Activated naive CD4-positive, alpha-beta T cell treated with anti-CD3 and anti-CD28 coated beads for 36 hours (primary cell): ENCODE measurements around the gene CAMK2D. TPM values are rescaled to one million over a fixed set of nuclear protein-coding genes. Genes with fewer than 3 reads are reported as not detected.
A peak's percentile ranks its signal among the peaks of the same experiment; 100 is the strongest.

Source experiments
- CTCF ChIA-PET: fragments of 350-600 bp; sonication (Branson Sonifier 250); formaldehyde crosslinking; loops from one replicate; lab custom pipeline; 2021; ENCODE audit warnings: antibody characterized with exemption; lab: Charles Lee
- DNase-seq: peaks from one replicate; pipeline ENCODE4 v3.0.0-alpha.2; 2020
- H3K27ac Mint-ChIP-seq: one replicate; pipeline ENCODE4 v1.8.0; 2021; ENCODE audit warnings: mild to moderate bottlenecking, mixed read lengths
- H3K27me3 Mint-ChIP-seq: one replicate; pipeline ENCODE4 v1.8.0; 2021; ENCODE audit warnings: low read depth, mixed read lengths
- H3K36me3 Mint-ChIP-seq: one replicate; pipeline ENCODE4 v1.8.0; 2021; ENCODE audit warnings: low read depth, mixed read lengths
- H3K4me1 Mint-ChIP-seq: one replicate; pipeline ENCODE4 v1.8.0; 2021; ENCODE audit warnings: low read depth, mixed read lengths
- H3K4me3 Mint-ChIP-seq: one replicate; pipeline ENCODE4 v1.8.0; 2021; ENCODE audit warnings: mild to moderate bottlenecking, moderate library complexity, mixed read lengths
- H3K9me3 Mint-ChIP-seq: one replicate; pipeline ENCODE4 v1.8.0; 2021; ENCODE audit warnings: mixed read lengths
- intact Hi-C: fragments of 100-400 bp; cut with micrococcal nuclease; formaldehyde crosslinking; loops from one replicate; pipeline ENCODE4 v1.15.1; 2023
- total RNA-seq, 2 experiments: library from RNA; stranded (reverse); gene quantifications; one replicate each; pipeline ENCODE4 v1.2.3, GENCODE V29; 2021

Gene CAMK2D
- total RNA-seq, 2 experiments from 2014 or later, result 75.7 to 78.3 TPM

DNA sequence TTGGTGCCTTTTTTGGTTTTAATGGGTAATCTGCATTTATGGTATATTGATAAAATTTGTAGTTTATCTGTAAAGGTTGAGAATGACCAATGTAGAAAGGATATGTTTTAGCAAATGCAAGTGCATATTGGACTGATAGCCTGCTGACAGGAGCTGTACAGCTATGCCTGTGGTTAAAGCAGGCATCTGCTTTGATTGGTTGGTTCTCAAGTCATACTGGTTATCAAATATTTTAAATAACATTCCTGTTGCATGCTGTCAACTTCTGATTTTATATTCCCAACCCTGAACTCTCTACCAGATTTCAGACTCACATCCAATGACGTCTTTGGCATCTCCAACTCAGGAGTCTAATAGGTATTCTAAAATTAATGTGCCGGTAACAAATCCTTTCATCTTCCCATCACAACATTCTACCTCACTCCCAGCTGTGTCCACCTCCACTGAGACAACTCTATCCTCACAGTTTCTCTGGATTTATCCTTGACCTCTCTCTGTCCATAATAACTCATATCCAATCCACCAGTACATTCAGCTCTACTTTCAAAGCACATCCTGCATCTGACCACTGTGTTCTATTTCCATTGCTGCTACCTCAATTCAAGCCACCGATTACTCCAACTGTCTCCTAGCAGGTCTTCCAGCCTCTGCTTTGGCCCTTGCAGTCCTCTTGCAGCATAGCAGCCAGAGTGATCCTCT lies 125.7 kb downstream of the CAMK2D start:
- intact Hi-C loops, result loop anchor here (1.0 to 5.0 kb wide), 7 partner anchors 10 to 435 kb away; no protein-coding TSS in a partner anchor
- CTCF ChIA-PET, result interaction anchor here (0.7 to 1.8 kb wide), 5 partner anchors 32 to 241 kb away, joined by 4 to 6 read pairs (median 5); no protein-coding TSS in a partner anchor
- no peaks in the 10 kb centered on the region for H3K27me3 Mint-ChIP-seq
- H3K4me1 Mint-ChIP-seq, result peaks cover 44% of the 10 kb centered on the region
- H3K36me3 Mint-ChIP-seq, result peaks cover 10% of the 10 kb centered on the region
- H3K27ac Mint-ChIP-seq, result peak overlapping the region; percentile 48
- no peak overlapping the region for H3K4me3 Mint-ChIP-seq
- no peaks in the 10 kb centered on the region for H3K9me3 Mint-ChIP-seq
- no peak for DNase-seq

DNA sequence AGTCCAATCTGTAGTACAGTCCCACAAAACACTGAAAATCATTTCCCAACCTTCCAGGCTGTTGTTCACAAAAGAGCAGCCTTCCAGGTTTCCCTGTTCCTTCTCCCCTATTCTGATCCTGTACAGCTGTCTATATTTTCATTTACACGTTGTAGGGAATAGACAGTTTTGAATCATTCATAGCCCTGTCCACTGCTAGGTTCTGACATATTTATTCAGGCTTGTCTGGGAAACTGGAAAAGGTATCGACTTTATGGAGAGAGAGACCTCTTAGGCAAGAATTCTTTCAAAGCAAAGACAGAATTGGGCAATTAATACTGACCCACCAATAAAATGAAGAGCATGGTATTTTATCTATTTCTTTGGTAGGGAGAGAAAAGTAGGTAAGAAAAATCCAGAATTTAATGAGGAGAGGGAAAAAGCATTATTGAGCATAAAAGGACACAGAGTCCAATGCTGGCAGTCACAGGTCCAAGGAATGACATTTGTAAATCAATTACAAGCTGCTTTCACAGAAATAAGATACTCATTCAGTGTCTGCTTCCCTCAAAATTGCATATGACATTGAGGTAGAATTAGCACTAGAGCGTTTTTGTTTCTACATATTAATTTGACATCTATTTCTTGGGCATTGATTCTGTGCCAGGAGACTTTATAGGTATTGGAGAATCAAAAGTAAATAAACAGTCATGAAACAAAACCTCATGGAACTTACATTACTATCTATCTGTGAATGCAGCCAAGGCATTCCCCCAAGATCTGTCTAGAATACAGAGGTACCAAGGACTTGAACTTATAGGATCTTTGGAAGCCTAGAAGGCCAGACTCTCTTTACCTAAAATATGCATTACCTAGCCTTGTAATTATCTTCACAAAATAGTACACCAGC lies 127.2 kb downstream of the CAMK2D start:
- no peak overlapping the region for H3K27ac Mint-ChIP-seq

DNA sequence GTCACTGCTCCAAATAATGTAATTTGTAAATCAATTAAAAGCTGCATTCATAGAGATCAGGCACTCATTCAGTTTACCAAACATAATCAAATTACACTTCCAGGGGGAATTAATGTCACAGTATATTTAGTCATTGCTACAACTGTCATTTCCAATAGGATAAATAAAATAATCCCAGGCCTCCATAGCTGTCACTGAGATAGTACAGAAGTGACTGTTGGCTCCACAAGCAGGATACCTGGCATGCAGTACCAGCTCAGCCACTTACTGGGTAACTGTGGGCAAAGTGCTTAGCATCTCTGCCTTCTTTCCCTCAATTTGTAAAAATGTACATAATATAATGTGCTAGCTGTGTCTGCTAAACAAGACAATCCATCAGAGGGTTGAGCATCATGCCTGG lies 128.1 kb downstream of the CAMK2D start:
- intact Hi-C loops, result no loop called here
- no peak for DNase-seq
- H3K4me1 Mint-ChIP-seq, result peaks cover 36% of the 10 kb centered on the region
- H3K4me3 Mint-ChIP-seq, result no peak overlapping the region
- H3K9me3 Mint-ChIP-seq, result no peaks in the 10 kb centered on the region
- H3K27ac Mint-ChIP-seq, result no peak overlapping the region
- H3K36me3 Mint-ChIP-seq, result peaks cover 10% of the 10 kb centered on the region
- CTCF ChIA-PET, result no interaction called here
- no peaks in the 10 kb centered on the region for H3K27me3 Mint-ChIP-seq

More for the DNA sequence above, 127.2 kb downstream of the CAMK2D start:
- Mint-ChIP-seq H3K4me3 (no peak overlapping the region), H3K9me3 (no peaks in the 10 kb centered on the region), H3K36me3 (peaks cover 10% of the 10 kb centered on the region), H3K4me1 (peaks cover 41% of the 10 kb centered on the region), H3K27me3 (no peaks in the 10 kb centered on the region)
- CTCF ChIA-PET, result interaction anchor here (1.8 kb wide), 1 partner anchor 40 kb away, joined by 5 read pairs; no protein-coding TSS in a partner anchor
- no peak for DNase-seq
- intact Hi-C loops, result no loop called here

DNA sequence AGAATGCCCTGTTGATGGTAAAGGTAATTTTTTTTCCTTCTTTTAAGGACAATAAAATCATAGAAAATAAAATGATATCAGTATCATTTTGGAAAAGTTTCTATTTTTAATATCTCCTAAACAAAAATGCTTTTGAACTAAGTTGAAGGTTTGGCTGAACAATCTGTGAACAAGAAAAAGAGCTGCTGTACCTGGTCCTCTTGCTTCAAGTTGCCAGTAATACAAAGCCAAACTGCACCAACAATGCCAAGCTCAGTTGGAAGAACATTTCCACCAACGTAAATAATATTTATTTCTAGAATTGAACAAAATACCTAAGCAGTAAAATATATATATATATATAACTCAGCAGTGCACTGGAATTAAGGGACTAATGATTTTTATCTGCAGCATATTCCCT lies 132.8 kb downstream of the CAMK2D start:
- CTCF ChIA-PET, result interaction anchor here (2.6 kb wide), 1 partner anchor 81 kb away, joined by 9 read pairs; no protein-coding TSS in a partner anchor

DNA sequence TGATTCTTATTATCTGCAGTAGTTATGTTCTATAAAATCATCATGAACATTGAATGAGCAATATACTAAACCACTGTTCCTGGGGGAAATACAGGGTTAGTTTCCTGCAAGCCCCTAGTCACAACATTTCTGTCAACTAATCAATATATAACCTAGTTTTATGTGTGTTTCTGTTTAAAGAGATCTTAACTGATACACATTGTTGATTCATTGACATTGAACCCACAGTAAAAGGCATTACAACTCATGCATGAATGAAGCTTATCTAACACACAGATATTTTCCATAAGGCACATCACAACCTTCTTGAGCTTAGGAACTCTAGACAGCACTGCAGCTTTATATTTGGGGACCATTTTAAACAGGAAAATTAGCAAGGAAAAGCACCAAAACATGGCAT lies 134.2 kb downstream of the CAMK2D start:
- H3K4me3 Mint-ChIP-seq, result no peak overlapping the region
- intact Hi-C loops, result no loop called here
- peak overlapping the region; percentile 30 for H3K27ac Mint-ChIP-seq
- peaks cover 21% of the 10 kb centered on the region for H3K36me3 Mint-ChIP-seq
- CTCF ChIA-PET, result interaction anchor here (1.1 to 2.6 kb wide), 2 partner anchors 11 to 80 kb away, joined by 3 to 9 read pairs; no protein-coding TSS in a partner anchor
- peaks cover 39% of the 10 kb centered on the region for H3K4me1 Mint-ChIP-seq
- no peaks in the 10 kb centered on the region for H3K9me3 Mint-ChIP-seq
- H3K27me3 Mint-ChIP-seq, result no peaks in the 10 kb centered on the region
- DNase-seq, result no peak

More for the DNA sequence above, 132.8 kb downstream of the CAMK2D start:
- no peak overlapping the region for H3K4me3 Mint-ChIP-seq
- no peaks in the 10 kb centered on the region for H3K27me3 Mint-ChIP-seq
- no peaks in the 10 kb centered on the region for H3K9me3 Mint-ChIP-seq
- H3K27ac Mint-ChIP-seq, result no peak overlapping the region
- H3K4me1 Mint-ChIP-seq, result peaks cover 39% of the 10 kb centered on the region
- intact Hi-C loops, result no loop called here
- H3K36me3 Mint-ChIP-seq, result peaks cover 18% of the 10 kb centered on the region
- no peak for DNase-seq

DNA sequence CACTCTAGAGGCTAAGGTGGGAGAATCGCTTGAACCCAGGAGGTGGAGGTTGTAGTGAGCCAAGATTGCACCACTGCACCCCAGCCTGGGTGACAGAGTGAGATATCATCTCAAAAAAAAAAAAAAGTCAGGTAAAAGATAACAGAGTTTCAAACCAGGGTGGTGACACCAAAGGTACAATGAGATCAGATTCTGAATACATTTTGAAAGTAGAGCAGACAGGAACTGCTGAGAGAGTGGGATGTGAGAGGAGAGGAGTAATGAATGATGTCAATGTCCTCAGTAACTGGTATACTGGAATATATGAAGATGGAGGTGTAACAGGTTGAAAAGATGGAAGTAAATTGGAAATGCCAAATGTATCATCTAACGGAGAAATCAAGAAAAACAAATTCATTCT lies 135.6 kb downstream of the CAMK2D start:
- no peak overlapping the region for H3K4me3 Mint-ChIP-seq
- CTCF ChIA-PET, result no interaction called here
- no peak for DNase-seq
- H3K9me3 Mint-ChIP-seq, result no peaks in the 10 kb centered on the region
- H3K4me1 Mint-ChIP-seq, result peaks cover 42% of the 10 kb centered on the region
- peaks cover 26% of the 10 kb centered on the region for H3K36me3 Mint-ChIP-seq
- H3K27ac Mint-ChIP-seq, result peak overlapping the region; percentile 59
- no peaks in the 10 kb centered on the region for H3K27me3 Mint-ChIP-seq
- intact Hi-C loops, result loop anchor here (1.0 kb wide), 1 partner anchor 10 kb away; no protein-coding TSS in a partner anchor

DNA sequence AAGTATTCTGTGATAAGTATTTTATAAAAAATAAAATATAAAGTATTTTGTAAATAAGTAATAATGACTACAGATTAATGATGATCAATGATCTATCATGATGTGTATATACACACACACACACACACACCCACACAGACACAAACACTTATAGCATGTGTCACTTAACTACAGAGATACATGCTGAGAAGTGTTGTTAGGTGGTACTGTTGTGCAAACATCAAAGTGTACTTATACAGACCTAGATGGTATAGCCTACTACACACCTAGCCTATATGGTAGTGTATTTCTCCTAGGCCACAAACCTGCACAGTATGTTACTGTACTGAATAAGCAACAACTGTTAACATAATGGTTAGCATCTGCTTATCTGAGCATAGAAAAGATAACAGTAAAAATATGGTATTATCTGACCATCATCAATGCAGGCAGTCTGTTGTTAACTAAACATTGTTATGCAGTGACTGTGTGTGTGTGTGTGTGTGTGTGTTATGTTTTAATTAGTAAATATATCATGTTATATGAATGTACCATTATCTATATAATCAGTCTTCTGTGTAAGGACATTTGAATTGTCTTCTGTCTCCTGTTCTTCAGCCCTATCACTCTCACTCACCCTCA lies 138.2 kb downstream of the CAMK2D start:
- H3K9me3 Mint-ChIP-seq, result no peaks in the 10 kb centered on the region
- no peak for DNase-seq
- H3K4me3 Mint-ChIP-seq, result no peak overlapping the region
- H3K27ac Mint-ChIP-seq, result no peak overlapping the region
- intact Hi-C loops, result no loop called here
- H3K36me3 Mint-ChIP-seq, result peaks cover 27% of the 10 kb centered on the region
- no peaks in the 10 kb centered on the region for H3K27me3 Mint-ChIP-seq
- peaks cover 28% of the 10 kb centered on the region for H3K4me1 Mint-ChIP-seq
- CTCF ChIA-PET, result no interaction called here

DNA sequence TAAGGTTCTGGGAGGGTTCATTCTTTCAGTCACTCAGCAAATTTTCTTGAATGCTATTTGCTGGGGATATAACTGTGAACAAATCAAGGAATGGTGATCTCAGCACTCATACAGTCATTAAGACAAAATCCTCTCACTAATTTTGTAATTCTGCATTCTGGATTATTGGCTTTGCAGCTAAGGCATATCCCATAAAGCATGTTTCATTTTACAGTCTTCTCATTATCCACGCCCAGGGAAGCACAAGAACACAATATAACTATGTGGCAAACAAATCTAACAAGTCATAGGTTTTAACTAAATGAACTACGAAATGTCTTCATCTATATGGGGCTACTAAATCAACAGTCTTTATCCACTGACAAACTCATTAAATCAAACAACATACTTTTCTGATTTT lies 139.9 kb downstream of the CAMK2D start:
- no peak for DNase-seq
- Mint-ChIP-seq H3K36me3 (peaks cover 26% of the 10 kb centered on the region), H3K27ac (no peak overlapping the region), H3K27me3 (no peaks in the 10 kb centered on the region), H3K9me3 (no peaks in the 10 kb centered on the region), H3K4me1 (peaks cover 26% of the 10 kb centered on the region), H3K4me3 (no peak overlapping the region)
- CTCF ChIA-PET, result no interaction called here
- intact Hi-C loops, result no loop called here

DNA sequence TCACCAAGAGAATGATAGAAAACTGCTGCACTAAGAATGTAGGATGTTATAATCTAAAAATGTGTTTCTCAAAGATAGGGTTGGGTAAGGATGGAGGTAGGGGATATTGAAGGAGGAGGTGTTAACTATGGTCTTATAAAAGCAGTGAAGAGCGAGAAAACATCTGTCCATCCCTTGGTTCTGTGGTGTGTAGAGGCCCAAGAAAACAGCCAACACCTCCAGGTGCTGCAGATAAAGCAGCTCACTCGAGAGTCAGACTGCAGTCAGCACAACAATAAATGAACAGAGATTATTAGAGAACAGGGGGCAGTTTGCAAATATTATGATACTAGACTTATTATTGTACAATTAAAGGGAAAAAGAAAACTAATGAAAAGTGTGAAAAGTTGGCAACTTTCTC lies 141.5 kb downstream of the CAMK2D start:
- intact Hi-C loops, result no loop called here
- no peak for DNase-seq
- Mint-ChIP-seq H3K9me3 (no peaks in the 10 kb centered on the region), H3K4me1 (peaks cover 16% of the 10 kb centered on the region), H3K27ac (no peak overlapping the region), H3K27me3 (no peaks in the 10 kb centered on the region), H3K4me3 (no peak overlapping the region), H3K36me3 (peaks cover 16% of the 10 kb centered on the region)
- CTCF ChIA-PET, result no interaction called here

DNA sequence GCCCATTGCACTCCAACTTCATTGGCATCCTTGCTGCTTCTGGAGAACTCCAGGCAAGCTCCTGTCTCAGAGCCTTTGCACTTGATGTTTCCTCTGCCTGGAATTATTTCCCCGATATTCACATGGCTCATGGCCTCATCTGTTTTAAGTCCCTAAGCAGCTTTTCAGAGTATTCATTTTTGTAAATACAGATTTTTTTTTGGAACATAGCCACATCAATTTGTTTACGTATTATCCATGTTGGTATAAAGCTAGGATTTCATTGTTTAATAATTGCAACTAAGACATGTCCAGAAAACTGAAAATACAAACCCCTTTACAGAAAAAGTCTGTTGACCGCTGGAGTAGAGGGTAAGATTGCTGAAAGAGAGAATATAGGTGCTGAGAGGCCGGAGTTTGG lies 142.0 kb downstream of the CAMK2D start:
- Mint-ChIP-seq H3K4me1 (peaks cover 19% of the 10 kb centered on the region), H3K27me3 (no peaks in the 10 kb centered on the region), H3K4me3 (no peak overlapping the region), H3K9me3 (no peaks in the 10 kb centered on the region), H3K27ac (no peak overlapping the region), H3K36me3 (peaks cover 13% of the 10 kb centered on the region)
- intact Hi-C loops, result no loop called here
- no peak for DNase-seq
- CTCF ChIA-PET, result no interaction called here

DNA sequence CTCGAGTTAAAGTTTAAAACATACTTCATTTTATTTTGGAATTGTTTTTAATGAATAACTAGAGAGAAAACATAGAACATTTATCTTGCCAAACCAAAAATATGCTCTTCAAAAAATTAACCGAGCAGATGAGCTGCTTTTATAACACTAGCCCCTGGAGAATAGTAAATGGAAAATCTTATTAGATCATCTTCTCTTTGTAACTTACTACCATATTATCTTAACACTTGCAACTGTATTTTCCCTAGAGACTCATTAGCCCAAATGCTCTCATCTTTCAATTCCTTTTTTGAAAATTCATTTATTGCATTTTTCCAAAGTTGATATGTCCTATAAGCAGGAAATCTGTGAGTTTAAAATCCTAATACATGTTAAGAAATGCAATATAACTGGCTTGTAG lies 143.3 kb downstream of the CAMK2D start:
- H3K4me1 Mint-ChIP-seq, result peaks cover 22% of the 10 kb centered on the region
- intact Hi-C loops, result no loop called here
- CTCF ChIA-PET, result no interaction called here

DNA sequence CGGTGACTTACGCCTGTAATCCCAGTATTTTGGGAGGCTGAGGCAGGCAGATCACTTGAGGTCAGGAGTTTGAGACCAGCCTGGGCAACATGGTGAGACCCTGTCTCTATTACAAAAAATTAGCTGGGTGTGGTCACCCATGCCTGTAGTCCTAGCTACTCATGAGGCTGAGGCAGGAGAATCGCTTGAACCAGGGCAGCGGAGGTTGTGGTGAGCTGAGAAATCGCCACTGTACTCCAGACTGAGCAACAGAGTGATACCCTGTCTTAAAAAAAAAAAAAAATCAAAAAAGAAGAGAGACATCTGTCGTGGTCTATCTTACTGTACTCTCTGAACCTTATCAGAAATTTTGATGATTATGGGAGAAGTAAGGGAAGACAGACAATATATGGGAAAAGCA lies 144.3 kb downstream of the CAMK2D start:
- H3K9me3 Mint-ChIP-seq, result no peaks in the 10 kb centered on the region
- peaks cover 5% of the 10 kb centered on the region for H3K36me3 Mint-ChIP-seq
- no peak overlapping the region for H3K27ac Mint-ChIP-seq
- no peak overlapping the region for H3K4me3 Mint-ChIP-seq
- no peaks in the 10 kb centered on the region for H3K27me3 Mint-ChIP-seq
- intact Hi-C loops, result no loop called here
- CTCF ChIA-PET, result interaction anchor here (0.6 to 0.9 kb wide), 3 partner anchors 31 to 117 kb away, joined by 3 to 5 read pairs (median 3); no protein-coding TSS in a partner anchor
- no peak for DNase-seq
- H3K4me1 Mint-ChIP-seq, result peaks cover 22% of the 10 kb centered on the region

More for the DNA sequence above, 143.3 kb downstream of the CAMK2D start:
- Mint-ChIP-seq H3K9me3 (no peaks in the 10 kb centered on the region), H3K27me3 (no peaks in the 10 kb centered on the region), H3K27ac (no peak overlapping the region), H3K36me3 (peaks cover 8% of the 10 kb centered on the region), H3K4me3 (no peak overlapping the region)
- DNase-seq, result no peak
